EH (cell line): ENCODE results near the gene ELOVL1.
"Not testable (repeated sequence)": the region's sequence is repeated elsewhere in the genome, so short reads cannot be mapped to it uniquely, and the experiment has no call there.

Experiments
- DNase-seq: peaks from one replicate; pipeline ENCODE4 v3.0.0-alpha.2; 2015; ENCODE audit warnings: low read depth

The ELOVL1 gene

GRCh38 chr1:43367904-43368645 lies at the start of gene ELOVL1:
TSS of gene ELOVL1 (minus strand) at chr1:43368011. CDS start at chr1:43365609, 2,402 bp downstream.
- DNase-seq, result peak; percentile 92

GRCh38 chr1:43415901-43416300 lies 48.1 kb upstream of the ELOVL1 start:
- no peak for DNase-seq

- peak; percentile 54 for DNase-seq
Observed at GRCh38 chr1:43414634-43415223, 46.9 kb upstream of the ELOVL1 start.

GRCh38 chr1:43413426-43413825 lies 45.6 kb upstream of the ELOVL1 start:
- not testable (repeated sequence) for DNase-seq

- DNase-seq, result no peak
Observed at GRCh38 chr1:43410571-43410970, 42.8 kb upstream of the ELOVL1 start.

- no peak for DNase-seq
Observed at GRCh38 chr1:43405876-43406234, 38.0 kb upstream of the ELOVL1 start.

GRCh38 chr1:43405219-43405875 lies 37.5 kb upstream of the ELOVL1 start:
- no peak for DNase-seq

GRCh38 chr1:43404353-43404752 lies 36.5 kb upstream of the ELOVL1 start:
- DNase-seq, result no peak

- no peak for DNase-seq
Observed at GRCh38 chr1:43402089-43402865, 34.5 kb upstream of the ELOVL1 start.

- not testable (repeated sequence) for DNase-seq
Observed at GRCh38 chr1:43400441-43400840, 32.6 kb upstream of the ELOVL1 start.

GRCh38 chr1:43398227-43398626 lies 30.4 kb upstream of the ELOVL1 start:
- DNase-seq, result no peak

- DNase-seq, result no peak
Observed at GRCh38 chr1:43396059-43396458, 28.2 kb upstream of the ELOVL1 start.

- DNase-seq, result no peak
Observed at GRCh38 chr1:43395523-43395922, 27.7 kb upstream of the ELOVL1 start.

GRCh38 chr1:43392702-43393101 lies 24.9 kb upstream of the ELOVL1 start:
- no peak for DNase-seq

- DNase-seq, result peak; percentile 95
Observed at GRCh38 chr1:43389326-43390313, 21.8 kb upstream of the ELOVL1 start, which contains the start of the genes MED8 and SZT2. TSS of gene MED8 (minus strand) at chr1:43389800. CDS start at chr1:43389764, 36 bp downstream. TSS of gene SZT2 (plus strand) at chr1:43389899. CDS start at chr1:43389969, 70 bp downstream.

GRCh38 chr1:43388613-43389012 lies 20.8 kb upstream of the ELOVL1 start:
- peak; percentile 25 for DNase-seq

GRCh38 chr1:43387976-43388599 lies 20.3 kb upstream of the ELOVL1 start:
- DNase-seq, result no peak

- no peak for DNase-seq
Observed at GRCh38 chr1:43386676-43387075, 18.9 kb upstream of the ELOVL1 start.

- DNase-seq, result no peak
Observed at GRCh38 chr1:43383449-43383848, 15.6 kb upstream of the ELOVL1 start.

- no peak for DNase-seq
Observed at GRCh38 chr1:43382027-43382779, 14.4 kb upstream of the ELOVL1 start.
